ENCODE results near the gene HES6.

Gene HES6

GRCh38 chr2:238256594-238257104, 16.8 kb upstream of the HES6 start:
- FAIRE-seq (no peak), DNase-seq (ENCODE audit: insufficient read length, low spot score) (peak; percentile 91)
- peak; percentile 86 for TF ChIP-seq CTCF (IDR thresholded peaks at IDR 0.05; ENCODE audit: insufficient read depth, missing control alignments)

DNA sequence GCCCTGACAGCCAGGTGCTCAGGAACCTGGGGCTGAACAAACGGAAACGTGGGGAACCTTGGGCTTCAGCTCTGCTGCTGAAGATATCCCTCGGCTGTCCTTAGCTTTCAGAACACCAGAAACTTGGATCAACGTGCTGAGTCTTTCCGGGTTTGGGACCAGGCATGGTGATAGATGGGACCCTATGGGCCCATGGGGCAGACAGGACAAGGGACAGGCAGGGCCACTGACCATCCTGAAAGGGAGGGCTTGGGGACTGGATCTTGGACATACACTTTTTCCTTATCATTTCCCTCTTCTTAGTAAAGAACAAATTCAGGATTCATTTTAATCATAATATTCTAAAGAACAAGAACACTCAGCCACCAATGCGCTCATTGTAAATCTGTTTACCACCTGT, 16.3 kb upstream of the HES6 start:
- TF ChIP-seq CTCF (IDR thresholded peaks at IDR 0.05; ENCODE audit: insufficient read depth, missing control alignments) = no peak
- DNase-seq (ENCODE audit: insufficient read length, low spot score) = no peak
- FAIRE-seq = no peak

DNA sequence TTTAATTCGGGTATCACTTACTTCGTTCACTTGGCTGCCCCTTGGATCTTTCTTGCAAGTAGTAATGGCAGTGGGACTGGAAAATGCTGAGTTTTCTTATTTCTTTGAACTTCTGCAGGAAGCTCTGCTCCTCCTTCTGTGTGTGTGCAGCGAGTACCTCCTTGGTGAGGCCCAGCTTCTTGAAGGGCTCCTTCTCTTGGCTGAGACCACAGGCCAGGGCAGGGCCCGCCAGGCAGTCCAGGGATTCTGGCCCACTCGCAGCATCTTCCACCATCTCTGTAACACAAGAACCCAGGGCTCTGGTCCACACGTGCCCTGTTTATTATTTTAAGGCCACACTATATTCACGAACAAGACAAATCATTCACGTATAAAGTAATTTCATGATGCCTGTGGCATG, 15.8 kb upstream of the HES6 start:
- DNase-seq (ENCODE audit: insufficient read length, low spot score) (no peak), FAIRE-seq (no peak)
- TF ChIP-seq CTCF (IDR thresholded peaks at IDR 0.05; ENCODE audit: insufficient read depth, missing control alignments) = no peak

DNA sequence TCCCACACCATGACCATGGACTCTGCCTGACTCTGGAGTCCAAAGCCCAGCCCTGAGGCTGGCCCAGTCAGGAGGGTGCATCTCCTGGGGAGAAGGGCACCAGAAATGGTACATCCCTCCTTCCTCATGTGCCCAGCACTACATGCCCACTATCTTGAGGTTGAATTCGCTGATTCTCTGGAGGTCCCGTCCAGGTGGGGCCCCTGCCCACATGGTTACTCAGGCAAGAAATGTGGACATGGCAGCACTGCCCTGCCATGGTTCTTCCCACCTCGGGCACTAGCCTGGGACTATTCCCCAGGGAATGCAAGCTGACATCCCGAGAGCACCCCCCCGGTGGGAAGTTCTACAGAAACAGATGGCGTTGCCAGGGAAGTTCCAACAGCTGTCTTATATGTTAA, 15.3 kb upstream of the HES6 start:
- FAIRE-seq = no peak
- TF ChIP-seq CTCF (IDR thresholded peaks at IDR 0.05; ENCODE audit: insufficient read depth, missing control alignments) = no peak
- no peak for DNase-seq (ENCODE audit: insufficient read length, low spot score)

DNA sequence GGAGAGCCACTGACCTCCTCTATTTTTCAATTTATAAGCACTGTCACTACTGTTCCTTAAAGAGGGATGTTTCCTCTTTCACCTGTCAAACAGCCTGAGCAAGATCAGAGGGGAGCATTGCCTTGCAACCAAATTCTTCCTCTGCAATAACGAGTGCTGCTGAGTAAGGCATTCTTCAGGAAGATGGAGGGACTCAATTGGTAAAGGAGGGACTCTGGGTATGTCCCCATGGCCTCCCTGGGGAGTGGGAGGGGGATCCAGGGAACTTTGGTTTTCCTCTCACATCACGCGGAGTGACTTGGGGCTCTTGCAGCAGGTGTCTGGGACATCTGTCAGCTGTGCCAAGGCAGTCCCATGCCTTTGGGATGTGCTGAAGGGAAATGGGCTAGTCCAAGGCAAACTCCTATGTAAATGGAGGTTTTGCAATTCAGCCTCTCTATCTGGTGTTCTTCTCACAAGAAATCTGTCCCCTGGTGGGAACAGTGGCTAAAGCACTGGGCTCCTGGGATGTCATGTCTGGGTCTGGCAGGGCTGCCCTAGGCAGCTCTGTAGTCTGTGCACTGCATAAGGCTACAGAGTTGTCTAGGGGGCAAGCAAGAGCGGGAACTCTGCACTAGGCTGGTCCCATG, 14.4 kb upstream of the HES6 start:
- FAIRE-seq = no peak
- TF ChIP-seq CTCF (IDR thresholded peaks at IDR 0.05; ENCODE audit: insufficient read depth, missing control alignments) = no peak
- DNase-seq (ENCODE audit: insufficient read length, low spot score) = no peak

- no peak for TF ChIP-seq CTCF (IDR thresholded peaks at IDR 0.05; ENCODE audit: insufficient read depth, missing control alignments)
- DNase-seq (ENCODE audit: insufficient read length, low spot score) = no peak
- FAIRE-seq = no peak
Measured at GRCh38 chr2:238252766-238253630, 13.2 kb upstream of the HES6 start.

DNA sequence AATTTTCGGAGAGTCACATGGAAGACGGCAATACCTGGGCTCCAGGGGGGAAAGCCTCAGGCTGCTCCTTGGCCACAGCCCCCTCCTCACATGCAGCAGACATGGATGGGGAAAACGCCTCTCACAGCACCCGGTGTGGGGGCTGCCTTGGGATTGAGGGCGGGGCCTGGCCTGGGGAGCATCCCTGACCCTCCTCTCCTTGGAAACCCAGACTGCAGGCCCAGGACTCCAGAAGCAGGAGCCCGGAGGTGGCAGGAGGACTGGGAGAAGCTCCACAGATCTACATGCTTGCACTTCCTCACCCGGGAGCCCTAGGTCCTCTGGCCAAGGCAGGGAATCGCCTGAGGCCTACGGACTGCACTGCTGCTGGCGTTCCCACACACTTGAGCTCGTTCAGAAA, 12.1 kb upstream of the HES6 start:
- FAIRE-seq (no peak), DNase-seq (ENCODE audit: insufficient read length, low spot score) (no peak)
- TF ChIP-seq CTCF (IDR thresholded peaks at IDR 0.05; ENCODE audit: insufficient read depth, missing control alignments) = no peak

Measured in D721Med (cell line).